Measurements from ENCODE around the gene ARHGAP4. TPM values are rescaled to one million over a fixed set of nuclear protein-coding genes. Genes with fewer than 3 reads are reported as not detected.
A peak's percentile ranks its signal among the peaks of the same experiment; 100 is the strongest.

The ARHGAP4 gene
- total RNA-seq, 1 donor from 2014 or later, result 4.9 TPM

GRCh38 chrX:153882557-153882956 is 43.5 kb downstream of the ARHGAP4 start:
- DNase-seq (ENCODE audit: low read depth in 2 of 2), result no peak

- DNase-seq (ENCODE audit: low read depth in 2 of 2), result no peak
Observed at GRCh38 chrX:153882086-153882498, 44.0 kb downstream of the ARHGAP4 start.

- no peak for DNase-seq (ENCODE audit: low read depth in 2 of 2)
Observed at GRCh38 chrX:153881281-153881680, 44.8 kb downstream of the ARHGAP4 start.

- no peak for DNase-seq (ENCODE audit: low read depth in 2 of 2)
Observed at GRCh38 chrX:153880440-153880815, 45.6 kb downstream of the ARHGAP4 start.

- DNase-seq (ENCODE audit: low read depth in 2 of 2), result no peak
Observed at GRCh38 chrX:153879741-153880439, 46.2 kb downstream of the ARHGAP4 start.

- no peak for DNase-seq (ENCODE audit: low read depth in 2 of 2)
Observed at GRCh38 chrX:153878969-153879653, 47.0 kb downstream of the ARHGAP4 start.

- DNase-seq (ENCODE audit: low read depth in 2 of 2), result no peak
Observed at GRCh38 chrX:153878345-153878744, 47.7 kb downstream of the ARHGAP4 start.

GRCh38 chrX:153877571-153878261 is 48.3 kb downstream of the ARHGAP4 start:
- DNase-seq (ENCODE audit: low read depth in 2 of 2), result no peak

- DNase-seq (ENCODE audit: low read depth in 2 of 2), result no peak
Observed at GRCh38 chrX:153876112-153876491, 50.0 kb downstream of the ARHGAP4 start.

- peak in 1 of 2 donors; percentile 29 for DNase-seq (ENCODE audit: low read depth in 2 of 2)
Observed at GRCh38 chrX:153875391-153876111, 50.5 kb downstream of the ARHGAP4 start.

GRCh38 chrX:153874366-153875125 is 51.5 kb downstream of the ARHGAP4 start:
- no peak for DNase-seq (ENCODE audit: low read depth in 2 of 2)

- no peak for DNase-seq (ENCODE audit: low read depth in 2 of 2)
Observed at GRCh38 chrX:153874085-153874365, 52.0 kb downstream of the ARHGAP4 start.

- DNase-seq (ENCODE audit: low read depth in 2 of 2), result no peak
Observed at GRCh38 chrX:153873282-153874084, 52.6 kb downstream of the ARHGAP4 start.

- no peak for DNase-seq (ENCODE audit: low read depth in 2 of 2)
Observed at GRCh38 chrX:153871946-153872878, 53.9 kb downstream of the ARHGAP4 start.

GRCh38 chrX:153871451-153871850 is 54.6 kb downstream of the ARHGAP4 start:
- DNase-seq (ENCODE audit: low read depth in 2 of 2), result no peak

- no peak for DNase-seq (ENCODE audit: low read depth in 2 of 2)
Observed at GRCh38 chrX:153870791-153871360, 55.2 kb downstream of the ARHGAP4 start.

- DNase-seq (ENCODE audit: low read depth in 2 of 2), result no peak
Observed at GRCh38 chrX:153870288-153870690, 55.8 kb downstream of the ARHGAP4 start.

GRCh38 chrX:153869473-153870287 is 56.4 kb downstream of the ARHGAP4 start:
- no peak for DNase-seq (ENCODE audit: low read depth in 2 of 2)
